GM10248 (cell line): Measurements from ENCODE around the gene ATF1.
"Not testable (repeated sequence)": the region's sequence is repeated elsewhere in the genome, so short reads cannot be mapped to it uniquely, and the experiment has no call there.

Source experiments
- CTCF ChIA-PET: fragments of 300-600 bp; sonication (Branson Sonifier 250); formaldehyde crosslinking; extraction: SDS; loops from one replicate; lab custom pipeline; 2021; ENCODE audit warnings: antibody characterized with exemption; lab: Yijun Ruan, JAX
- POLR2A ChIA-PET: fragments of 350-650 bp; sonication (Branson Sonifier 250); formaldehyde crosslinking; extraction: SDS; loops from one replicate; lab custom pipeline; 2020; ENCODE audit warnings: antibody characterized with exemption; lab: Yijun Ruan, JAX
- DNase-seq: peaks from one replicate; pipeline ENCODE4 v3.0.0; 2012; ENCODE audit errors: extremely low spot score
- TF ChIP-seq, protein P1 (sequence below): IDR thresholded peaks from 2 replicates; pipeline ENCODE4 v1.5.1; 2012; ENCODE audit warnings: mild to moderate bottlenecking, low read depth; ENCODE audit errors: extremely low read depth, missing control alignments, control extremely low read depth

ATF1 gene

DNA sequence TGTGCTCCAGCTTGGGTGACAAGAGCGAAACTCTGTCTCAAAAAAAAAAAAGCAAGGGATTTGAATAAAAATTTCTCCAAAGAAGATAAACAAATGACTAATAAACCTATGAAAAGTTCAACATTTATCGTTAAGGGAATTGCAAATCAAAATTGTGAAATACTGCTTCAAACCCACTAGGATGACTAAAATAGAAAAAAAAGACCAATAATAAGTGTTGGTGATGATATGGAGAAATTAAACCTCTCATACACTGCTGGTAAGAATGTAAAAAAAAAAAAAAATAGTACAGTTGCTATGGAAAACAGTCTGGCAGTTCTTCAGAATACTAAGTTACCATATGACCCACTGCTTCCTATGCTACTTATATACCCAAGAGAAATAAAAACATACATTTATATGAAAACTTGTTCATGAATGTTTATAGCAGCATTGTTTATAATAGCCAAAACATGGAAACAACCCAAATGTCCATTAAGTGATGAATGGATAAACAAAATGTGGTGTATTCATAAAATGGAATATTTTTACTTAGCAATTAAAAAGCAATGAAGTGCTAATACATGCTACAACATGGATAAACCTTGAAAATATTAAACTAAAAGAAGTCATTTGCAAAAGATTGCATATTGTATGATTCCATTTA, 39.5 kb downstream of the ATF1 start:
- DNase-seq, result no peak
- TF ChIP-seq, protein P1, sequence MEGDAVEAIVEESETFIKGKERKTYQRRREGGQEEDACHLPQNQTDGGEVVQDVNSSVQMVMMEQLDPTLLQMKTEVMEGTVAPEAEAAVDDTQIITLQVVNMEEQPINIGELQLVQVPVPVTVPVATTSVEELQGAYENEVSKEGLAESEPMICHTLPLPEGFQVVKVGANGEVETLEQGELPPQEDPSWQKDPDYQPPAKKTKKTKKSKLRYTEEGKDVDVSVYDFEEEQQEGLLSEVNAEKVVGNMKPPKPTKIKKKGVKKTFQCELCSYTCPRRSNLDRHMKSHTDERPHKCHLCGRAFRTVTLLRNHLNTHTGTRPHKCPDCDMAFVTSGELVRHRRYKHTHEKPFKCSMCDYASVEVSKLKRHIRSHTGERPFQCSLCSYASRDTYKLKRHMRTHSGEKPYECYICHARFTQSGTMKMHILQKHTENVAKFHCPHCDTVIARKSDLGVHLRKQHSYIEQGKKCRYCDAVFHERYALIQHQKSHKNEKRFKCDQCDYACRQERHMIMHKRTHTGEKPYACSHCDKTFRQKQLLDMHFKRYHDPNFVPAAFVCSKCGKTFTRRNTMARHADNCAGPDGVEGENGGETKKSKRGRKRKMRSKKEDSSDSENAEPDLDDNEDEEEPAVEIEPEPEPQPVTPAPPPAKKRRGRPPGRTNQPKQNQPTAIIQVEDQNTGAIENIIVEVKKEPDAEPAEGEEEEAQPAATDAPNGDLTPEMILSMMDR, result no peak
- ChIA-PET CTCF (no interaction called here), POLR2A (no interaction called here)

DNA sequence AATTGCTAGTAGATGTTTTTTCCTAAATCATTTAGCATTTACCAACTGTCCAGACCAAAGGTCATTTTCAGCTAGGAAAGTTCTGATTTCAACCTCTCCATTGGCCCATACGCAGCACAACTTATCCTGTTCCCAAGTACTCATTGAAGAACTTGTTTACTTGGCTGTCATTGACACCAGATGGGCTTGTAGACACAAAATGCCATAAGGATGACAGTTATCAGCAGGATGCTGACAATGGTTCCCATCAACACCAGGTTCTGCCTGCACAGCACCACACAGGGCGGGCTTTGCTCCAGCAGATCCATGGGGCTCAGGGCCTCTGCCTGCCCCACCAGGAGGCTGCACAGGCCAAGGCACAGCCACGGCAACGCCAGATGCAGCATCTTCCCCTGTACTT, 42.3 kb downstream of the ATF1 start:
- ChIA-PET POLR2A (no interaction called here), CTCF (interaction anchor here (1.9 kb wide), 1 partner anchor 9 kb away, joined by 4 read pairs; no protein-coding TSS in a partner anchor)

DNA sequence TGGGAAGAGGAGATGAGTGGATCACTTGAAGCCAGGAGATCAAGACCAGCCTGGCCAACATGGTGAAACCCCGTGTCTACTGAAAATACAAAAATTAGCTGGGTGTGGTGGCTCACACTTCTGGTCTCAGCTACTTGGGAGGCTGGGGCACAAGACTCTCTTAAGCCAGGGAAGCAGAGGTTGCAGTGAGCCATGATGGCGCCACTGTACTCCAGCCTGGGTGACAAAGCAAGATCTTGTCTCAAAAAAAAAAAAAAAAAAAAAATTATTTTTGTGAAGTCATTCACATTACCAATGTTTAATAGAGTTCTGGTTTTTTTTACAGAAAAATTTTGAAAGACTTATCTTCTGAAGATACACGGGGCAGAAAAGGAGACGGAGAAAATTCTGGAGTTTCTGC, 45.2 kb downstream of the ATF1 start:
- POLR2A ChIA-PET, CTCF ChIA-PET, DNase-seq: not testable (repeated sequence)

More for the DNA sequence above, 42.3 kb downstream of the ATF1 start:
- DNase-seq, result no peak
- TF ChIP-seq, protein P1, result no peak

DNA sequence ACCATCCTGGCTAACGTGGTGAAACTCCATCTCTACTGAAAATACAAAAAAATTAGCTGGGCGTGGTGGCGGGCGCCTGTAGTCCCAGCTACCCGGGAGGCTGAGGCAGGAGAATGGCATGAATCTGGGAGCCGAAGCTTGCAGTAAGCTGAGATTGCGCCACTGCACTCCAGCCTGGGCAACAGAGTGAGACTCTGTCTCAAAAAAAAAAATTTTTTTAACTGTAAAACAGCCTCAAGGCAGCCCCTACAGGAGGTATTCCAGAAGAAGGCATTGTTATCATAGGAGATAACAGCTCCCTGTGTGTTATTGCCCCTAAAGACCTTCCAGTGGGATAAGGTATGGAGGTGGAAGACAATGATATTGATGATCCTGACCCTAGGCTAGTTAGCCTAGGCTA, 51.0 kb downstream of the ATF1 start:
- DNase-seq, POLR2A ChIA-PET: not testable (repeated sequence)
- CTCF ChIA-PET, result interaction anchor here (1.5 to 1.7 kb wide), 3 partner anchors 9 to 50 kb away, joined by 4 to 8 read pairs (median 4); no protein-coding TSS in a partner anchor

DNA sequence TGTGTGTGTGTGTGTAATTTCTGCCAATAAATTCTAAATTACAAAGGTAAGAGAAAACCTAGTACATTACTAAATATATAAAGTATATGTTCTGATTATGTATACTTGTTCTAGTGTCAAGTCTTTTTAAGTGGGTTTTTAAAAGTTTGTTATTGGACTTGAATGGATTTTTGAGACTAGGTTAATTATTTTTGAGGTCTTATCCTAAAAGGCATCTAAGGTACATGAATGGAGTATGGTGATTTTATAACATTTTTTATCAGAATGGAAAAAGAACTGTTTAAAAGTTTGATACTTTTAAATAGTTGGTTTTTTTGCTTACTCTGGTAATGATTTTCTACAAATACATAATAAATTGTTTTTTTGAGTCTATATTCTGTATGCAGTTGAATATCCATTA, 56.3 kb downstream of the ATF1 start:
- CTCF ChIA-PET, result no interaction called here
- no peak for DNase-seq
- TF ChIP-seq, protein P1, result no peak
- POLR2A ChIA-PET, result no interaction called here

DNA sequence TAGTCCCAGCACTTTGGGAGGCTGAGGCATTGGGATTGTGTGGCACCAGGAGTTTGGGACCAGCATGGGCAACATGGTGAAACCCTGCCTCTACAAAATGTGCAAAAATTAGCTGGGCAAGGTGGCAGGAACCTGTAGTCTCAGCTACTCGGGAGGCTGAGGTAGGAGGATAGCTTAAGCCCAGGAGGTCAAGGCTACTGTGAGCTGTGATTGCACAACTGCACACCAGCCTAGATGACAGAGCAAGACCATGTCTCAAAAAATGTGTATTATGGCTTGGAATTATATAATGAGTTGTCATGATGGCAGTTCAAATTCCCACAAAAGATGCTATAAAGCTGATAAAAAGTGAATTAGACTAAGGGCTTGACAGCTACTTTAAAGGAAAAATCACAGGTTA, 58.2 kb downstream of the ATF1 start:
- DNase-seq, result no peak
- ChIA-PET POLR2A (no interaction called here), CTCF (interaction anchor here (0.8 to 1.0 kb wide), 2 partner anchors 57 to 165 kb away, joined by 5 read pairs; no protein-coding TSS in a partner anchor)
- TF ChIP-seq, protein P1, result no peak

DNA sequence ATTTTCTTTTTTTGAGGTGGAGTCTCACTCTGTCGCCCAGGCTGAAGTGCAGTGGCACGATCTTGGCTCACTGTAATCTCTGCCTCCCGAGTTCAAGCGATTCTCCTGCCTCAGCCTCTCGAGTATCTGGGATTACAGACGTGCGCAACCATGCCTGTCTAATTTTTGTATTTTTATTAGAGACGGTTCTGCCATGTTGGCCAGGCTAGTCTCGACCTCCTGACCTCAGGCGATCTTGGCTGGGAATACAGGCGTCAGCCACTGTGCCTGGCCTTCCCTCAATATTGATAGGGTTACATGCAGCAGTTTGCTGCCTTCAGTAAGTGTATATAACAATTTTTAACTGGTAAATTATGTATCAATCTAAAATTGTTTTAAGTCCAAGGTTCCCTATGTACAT, 59.8 kb downstream of the ATF1 start:
- DNase-seq, POLR2A ChIA-PET: not testable (repeated sequence)
- CTCF ChIA-PET, result interaction anchor here (1.4 to 2.6 kb wide), 2 partner anchors 9 to 203 kb away, joined by 4 to 8 read pairs; partner anchors contain the start of gene SLC11A2

DNA sequence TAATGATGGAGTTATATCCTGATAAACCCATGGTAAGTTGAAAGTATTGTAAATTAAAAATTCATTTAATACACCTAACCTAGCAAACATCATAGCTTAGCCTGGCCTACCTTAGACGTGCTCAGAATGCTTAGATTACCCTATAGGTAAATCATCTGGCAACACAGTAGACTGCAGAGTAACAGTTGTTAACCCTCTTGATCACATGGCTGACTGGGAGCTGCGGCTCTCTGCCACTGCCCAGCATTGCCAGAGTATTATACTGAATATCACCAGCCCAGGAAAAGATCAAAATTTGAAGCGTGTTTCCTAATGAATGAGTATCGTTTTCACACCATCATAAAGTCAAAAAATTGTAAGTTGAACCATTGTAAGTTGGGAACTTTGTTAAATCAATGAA, 61.0 kb downstream of the ATF1 start:
- CTCF ChIA-PET, result interaction anchor here (0.9 to 2.6 kb wide), 14 partner anchors 10 to 536 kb away, joined by 3 to 29 read pairs (median 4); partner anchors contain the start of gene SLC11A2
- no peak for DNase-seq
- POLR2A ChIA-PET, result interaction anchor here (0.7 kb wide), 1 partner anchor 15 kb away, joined by 4 read pairs; no protein-coding TSS in a partner anchor
- TF ChIP-seq, protein P1, result no peak
